Endometrium (tissue), 2 donors: ENCODE data around the gene STK11IP.

Source experiments
- FAIRE-seq: peaks from 2 replicates; lab custom pipeline; 2012; peaks lifted over from hg19 to GRCh38; lab: Jason Lieb, UNC
- donor health status: control.
- donor health status: control.

The STK11IP gene

GRCh38 chr2:219578811-219579613 lies 18.6 kb upstream of the STK11IP start:
- no peak for FAIRE-seq

DNA sequence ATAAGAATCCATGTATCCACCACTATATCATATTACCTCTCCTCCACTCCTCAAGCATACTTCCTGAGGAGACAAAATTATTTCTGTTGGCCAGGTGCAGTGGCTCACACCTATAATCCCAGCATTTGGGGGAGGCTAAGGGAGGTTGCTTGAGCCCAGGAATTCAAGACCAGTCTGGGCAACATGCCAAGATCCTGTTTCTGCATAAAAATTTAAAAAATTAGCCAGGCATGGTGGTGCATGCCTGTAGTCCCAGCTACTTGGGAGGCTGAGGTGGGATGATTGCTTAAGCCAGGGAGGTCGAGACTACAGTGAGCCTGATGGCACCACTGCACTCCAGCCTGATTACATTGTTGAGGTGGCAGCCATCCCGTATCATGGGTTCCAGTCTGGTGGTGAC lies 16.3 kb upstream of the STK11IP start:
- FAIRE-seq: no peak

DNA sequence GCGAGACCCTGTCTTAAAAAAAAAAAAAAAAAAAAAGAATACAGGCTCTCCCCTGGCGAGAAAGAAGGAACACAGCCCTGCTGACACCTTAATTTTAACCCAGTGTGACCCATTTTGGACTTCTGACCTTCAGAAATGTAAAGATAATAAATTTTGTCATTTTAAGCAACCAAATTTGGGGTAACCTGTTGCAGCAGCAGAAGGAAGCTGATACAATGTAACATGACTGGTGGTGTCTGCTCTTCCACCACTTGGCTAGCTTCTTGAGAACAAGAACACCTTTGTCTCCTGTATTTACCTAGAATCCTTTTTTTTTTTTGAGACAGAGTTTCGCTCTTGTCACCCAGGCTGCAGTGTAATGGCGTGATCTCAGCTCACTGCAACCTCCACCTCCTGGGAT lies 6.6 kb upstream of the STK11IP start:
- no peak for FAIRE-seq

DNA sequence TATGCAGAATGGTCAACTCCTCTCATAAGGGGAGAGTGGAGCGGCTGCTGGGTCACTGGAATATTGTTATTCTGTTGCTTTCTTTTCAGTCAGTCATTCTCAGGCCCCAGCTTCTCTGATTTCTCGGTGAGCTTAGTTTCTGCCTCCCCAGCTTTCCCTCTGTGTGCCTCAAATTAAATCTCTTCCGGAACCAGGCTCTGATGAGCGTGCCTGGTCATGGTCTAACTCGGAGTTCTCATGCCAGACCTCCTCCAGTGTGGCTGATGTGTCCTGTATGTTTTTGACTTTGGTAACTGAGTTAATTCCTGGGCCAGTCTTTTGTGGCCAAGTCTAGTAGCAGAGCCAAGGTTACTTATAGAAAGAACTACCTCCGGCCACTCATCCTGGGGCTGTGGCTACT lies 4.9 kb upstream of the STK11IP start:
- FAIRE-seq: no peak

- FAIRE-seq: no peak
Measured at GRCh38 chr2:219593154-219593553, 4.5 kb upstream of the STK11IP start.

- FAIRE-seq: no peak
Measured at GRCh38 chr2:219595256-219595655, 2.4 kb upstream of the STK11IP start.

DNA sequence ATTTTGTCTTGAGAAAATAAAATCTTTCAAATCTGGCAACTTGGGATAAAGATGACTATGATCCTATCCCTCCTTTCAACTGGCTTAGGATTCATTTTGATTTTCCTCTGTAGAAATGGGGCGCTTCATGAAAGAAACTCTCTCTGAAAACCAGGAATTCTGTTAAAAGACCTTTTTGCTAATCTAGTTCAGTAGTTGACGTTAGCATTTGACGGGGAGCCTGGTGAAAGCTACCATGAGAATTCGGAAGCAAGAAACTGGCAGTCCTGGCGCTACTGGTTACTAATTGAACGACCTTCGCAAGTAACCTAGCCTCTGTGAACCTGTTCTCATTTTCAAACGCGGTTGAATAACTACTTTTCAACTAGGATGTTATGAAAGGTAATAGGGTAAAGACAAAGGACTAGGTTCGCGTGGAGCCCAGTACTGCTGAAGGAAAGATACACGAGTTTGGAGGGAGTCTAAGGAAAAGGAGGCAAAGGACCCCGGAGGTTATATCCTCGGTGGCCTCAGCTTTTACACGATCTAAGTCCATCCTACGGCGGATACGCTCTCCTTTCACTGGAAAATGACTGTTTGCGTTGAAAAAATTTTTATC lies 604 bp upstream of the STK11IP start:
- FAIRE-seq: no peak

DNA sequence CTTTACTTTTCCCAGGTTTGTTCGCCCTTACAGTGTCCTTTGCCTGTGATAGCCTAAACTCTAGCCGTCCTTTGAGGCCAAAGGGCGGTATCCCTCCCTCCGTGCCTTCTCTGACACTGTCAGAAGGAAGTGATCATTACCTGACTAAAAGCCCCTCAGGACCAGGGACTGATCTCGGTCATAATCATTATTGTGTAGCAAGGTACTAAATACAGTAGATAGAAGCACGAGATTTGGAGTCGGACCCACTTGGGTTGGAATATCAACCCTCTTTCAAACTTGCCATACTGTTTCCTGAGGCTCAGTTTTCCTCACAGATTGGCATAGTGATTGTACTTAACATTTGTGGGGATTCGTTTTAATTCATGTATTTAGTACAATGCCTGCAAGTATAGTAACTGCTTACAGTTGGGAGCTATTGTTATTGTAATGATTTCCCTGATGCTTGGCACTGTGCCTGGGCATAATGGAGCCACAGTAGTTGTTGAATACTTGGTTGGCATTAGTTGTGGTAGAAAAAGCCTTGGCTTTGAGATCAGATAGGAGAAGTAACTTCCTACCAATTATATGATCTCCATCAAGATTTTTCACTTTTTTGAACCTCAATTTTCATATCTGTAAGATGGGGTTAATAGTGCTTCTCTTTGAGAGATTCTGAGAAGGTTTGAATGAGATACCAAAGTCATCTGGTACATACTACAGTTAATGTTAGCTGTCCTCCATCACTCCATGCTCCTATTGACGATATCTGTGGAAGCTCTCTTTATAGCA lies 836 bp downstream of the STK11IP start:
- no peak for FAIRE-seq

DNA sequence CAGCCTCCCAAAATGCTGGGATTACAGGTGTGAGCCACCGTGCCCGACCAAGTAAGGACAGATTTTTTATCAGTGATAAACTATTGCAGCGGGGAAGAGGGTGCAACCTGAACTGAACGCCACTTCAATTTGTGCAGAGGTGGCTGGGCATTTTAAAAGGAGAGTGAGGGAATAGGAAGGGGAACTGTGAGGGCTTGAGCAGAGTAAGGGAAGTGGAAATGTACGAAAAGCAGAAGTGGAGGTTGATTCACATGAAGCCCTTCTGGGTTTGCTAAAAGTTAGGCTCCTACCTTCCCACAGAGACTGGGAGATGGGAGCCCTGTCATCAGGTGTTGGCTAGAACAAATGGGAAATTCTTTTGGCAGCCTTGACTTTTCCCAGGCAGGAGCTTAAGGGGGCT lies 6.1 kb downstream of the STK11IP start:
- no peak for FAIRE-seq

DNA sequence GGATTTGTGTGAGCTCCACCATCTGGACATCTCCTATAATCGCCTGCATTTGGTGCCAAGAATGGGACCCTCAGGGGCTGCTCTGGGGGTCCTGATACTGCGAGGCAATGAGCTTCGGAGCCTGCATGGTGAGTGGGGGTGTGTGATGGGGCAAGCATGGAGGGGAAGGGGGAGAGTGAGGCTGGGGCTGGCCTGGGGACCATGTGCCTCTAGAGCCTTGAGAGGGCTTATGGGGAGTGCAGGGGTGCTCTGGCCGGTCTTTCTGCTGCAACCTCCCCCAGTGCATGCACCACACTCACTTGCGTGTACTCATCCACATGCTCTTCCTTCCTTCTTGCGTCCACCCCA lies 7.9 kb downstream of the STK11IP start:
- FAIRE-seq: no peak

- FAIRE-seq: no peak
Measured at GRCh38 chr2:219607931-219608330, 10.3 kb downstream of the STK11IP start.

DNA sequence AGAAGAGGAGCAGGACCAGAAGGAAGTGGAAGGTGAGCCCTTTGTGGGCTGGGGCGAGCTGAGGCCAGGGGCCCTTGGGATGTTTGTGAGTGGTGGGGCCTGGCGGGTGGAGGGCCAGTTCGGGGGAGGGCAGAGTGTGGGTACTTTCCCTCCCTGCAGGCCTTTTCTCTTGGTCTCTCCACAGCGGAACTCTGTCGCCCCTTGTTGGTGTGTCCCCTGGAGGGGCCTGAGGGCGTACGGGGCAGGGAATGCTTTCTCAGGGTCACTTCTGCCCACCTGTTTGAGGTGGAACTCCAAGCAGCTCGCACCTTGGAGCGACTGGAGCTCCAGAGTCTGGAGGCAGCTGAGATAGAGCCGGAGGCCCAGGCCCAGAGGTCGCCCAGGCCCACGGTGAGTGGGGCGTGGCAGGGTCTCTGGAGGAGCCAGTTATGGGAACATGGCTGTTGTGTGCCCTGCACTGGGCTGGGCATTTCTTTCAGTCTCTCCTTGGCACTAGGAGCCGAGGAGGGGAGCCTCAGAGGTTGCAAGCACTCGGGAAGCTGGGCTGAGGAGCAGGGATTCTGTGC lies 10.8 kb downstream of the STK11IP start:
- no peak for FAIRE-seq

DNA sequence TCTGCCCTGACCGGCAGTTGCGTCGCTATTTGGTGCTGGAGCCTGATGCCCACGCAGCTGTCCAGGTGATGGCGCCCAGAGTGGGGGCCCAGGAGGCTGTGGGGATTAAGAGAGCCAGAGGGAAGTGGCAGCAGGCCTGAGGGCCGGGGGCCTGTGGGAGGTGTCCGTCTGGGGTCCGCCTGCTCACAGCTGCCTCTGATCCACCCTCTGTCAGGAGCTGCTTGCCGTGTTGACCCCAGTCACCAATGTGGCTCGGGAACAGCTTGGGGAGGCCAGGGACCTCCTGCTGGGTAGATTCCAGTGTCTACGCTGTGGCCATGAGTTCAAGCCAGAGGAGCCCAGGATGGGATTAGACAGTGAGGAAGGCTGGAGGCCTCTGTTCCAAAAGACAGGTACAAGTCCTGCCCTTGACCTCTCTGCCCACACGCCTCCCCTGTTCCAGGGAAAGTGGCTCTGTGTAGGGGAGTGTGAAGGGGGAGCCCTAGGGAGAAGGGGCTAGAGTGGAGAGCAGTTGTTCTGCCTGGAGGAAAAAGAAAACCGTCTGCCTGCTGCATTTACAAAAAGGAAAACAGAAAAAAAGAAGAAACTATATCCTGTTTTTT lies 11.6 kb downstream of the STK11IP start:
- FAIRE-seq: no peak

DNA sequence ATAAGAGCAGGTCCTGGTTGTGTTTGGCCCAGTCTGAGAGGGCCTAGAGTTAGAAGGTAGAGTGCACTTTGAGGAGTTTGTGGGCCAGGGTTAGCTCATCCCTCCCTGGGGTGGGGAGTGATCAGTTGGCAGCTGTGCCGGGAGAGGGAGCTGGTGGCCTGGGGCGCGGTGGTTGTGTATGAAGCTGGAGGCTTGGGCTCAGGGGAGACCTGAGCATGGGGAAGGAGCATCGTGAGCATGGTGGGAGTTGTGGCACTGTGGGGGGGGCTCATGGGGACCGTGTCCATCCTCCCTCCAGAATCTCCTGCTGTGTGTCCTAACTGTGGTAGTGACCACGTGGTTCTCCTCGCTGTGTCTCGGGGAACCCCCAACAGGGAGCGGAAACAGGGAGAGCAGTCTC lies 13.6 kb downstream of the STK11IP start:
- no peak for FAIRE-seq

DNA sequence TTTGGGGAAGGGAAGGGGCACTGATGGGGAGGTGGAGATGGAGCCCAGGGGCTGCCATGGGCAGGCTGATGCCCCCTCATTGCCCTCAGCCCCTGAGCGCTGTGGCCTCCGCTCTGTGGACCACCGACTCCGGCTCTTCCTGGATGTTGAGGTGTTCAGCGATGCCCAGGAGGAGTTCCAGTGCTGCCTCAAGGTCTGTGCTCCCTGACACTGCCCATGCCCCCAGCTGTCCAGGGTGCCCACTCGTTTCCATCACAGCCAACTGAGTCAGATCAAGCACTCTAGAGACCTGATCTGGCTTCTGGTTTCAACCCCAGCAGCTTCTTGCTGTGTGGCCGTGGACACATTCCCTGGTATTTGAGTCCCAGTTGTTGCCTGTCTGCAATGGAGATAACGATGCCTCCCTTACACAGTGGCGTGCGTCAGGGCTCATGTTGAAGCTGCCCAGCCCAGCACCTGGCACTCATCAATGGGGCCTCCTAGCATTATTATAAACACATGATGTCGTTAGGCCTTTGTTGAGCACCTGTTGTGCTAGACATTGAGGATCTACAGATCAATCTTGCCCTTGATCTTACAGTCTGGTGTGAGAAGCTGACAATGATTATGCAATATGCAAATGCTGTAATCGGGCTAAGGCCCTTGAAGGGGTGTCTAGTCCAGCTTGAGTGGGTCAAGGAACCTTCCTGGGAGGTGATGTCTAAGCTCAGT lies 14.4 kb downstream of the STK11IP start:
- no peak for FAIRE-seq

DNA sequence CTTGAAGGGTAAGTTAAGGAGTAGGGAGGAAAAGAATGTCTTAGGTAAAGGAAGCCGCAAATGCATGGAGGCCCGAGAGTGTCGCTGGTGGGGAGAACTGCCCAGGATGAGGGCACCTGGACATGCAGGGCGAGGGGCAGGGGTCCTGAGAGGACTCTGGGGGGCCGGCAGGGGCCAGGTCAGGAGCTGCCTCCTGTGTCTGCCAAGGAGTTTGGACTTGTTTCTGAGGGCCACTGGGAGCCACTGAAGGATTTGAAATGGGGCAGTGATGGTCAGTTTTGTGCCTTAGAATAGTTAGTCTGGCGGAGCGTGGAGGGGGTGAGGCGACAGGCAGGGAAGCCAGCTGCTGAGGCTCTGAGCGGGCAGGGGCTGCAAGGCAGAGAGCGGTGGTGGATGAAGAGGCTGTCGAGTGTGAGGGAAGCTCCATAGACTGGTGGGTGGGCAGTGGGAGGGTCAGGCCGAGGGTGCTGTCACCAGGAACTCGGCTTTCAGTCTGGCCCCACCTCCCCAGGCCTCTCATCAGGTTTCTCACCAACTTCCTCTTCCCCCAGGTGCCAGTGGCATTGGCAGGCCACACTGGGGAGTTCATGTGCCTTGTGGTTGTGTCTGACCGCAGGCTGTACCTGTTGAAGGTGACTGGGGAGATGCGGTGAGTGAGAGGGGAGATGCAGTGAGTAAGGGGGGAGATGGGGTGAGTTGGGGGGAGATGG lies 15.1 kb downstream of the STK11IP start:
- FAIRE-seq: no peak

- no peak for FAIRE-seq
Measured at GRCh38 chr2:219613461-219614070, 15.9 kb downstream of the STK11IP start.

DNA sequence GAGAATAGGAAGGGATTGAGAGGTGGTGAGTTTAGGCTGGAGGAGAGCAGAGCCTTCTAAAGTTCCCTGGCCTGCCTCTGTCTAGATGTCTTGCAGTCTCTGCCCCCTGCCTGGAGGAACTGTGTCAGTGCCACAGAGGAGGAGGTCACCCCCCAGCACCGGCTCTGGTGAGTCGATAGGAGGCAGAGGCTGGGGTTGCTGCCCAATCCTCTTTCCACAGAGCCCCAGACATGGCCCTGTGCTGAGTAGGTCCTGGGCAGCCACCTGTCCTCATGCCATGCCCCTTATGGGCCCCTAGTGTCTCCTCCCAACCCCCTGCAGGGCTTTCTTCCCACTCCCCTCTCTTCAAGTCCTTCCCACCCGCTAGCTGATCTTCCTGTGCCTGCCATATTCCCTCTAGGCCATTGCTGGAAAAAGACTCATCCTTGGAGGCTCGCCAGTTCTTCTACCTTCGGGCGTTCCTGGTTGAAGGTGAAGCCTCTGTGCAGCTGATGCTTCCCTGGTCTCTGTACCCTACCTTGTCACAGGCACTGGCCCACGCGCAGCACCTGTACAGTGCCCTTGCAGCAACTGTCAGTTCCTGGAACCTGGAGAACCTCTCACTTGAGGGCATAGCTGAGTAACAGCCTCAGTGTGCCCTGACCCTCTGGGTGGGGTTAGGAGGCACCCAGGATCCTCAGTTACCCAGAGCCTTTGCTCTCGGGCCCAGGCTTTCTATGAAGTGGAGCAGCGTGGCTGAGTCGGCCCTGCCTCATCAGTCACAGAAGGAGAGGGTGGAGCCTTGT lies 16.6 kb downstream of the STK11IP start:
- FAIRE-seq: no peak

DNA sequence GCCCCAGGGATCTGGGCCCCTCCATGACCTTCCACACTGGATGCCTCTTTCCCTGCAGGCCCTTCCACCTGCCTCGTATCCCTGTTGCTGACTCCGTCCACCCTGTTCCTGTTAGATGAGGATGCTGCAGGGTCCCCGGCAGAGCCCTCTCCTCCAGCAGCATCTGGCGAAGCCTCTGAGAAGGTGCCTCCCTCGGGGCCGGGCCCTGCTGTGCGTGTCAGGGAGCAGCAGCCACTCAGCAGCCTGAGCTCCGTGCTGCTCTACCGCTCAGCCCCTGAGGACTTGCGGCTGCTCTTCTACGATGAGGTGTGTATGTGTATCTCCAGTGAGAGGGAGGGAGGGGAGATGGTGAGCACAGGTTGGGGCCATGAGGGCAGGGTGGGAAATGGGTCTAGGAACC lies 17.4 kb downstream of the STK11IP start:
- no peak for FAIRE-seq

DNA sequence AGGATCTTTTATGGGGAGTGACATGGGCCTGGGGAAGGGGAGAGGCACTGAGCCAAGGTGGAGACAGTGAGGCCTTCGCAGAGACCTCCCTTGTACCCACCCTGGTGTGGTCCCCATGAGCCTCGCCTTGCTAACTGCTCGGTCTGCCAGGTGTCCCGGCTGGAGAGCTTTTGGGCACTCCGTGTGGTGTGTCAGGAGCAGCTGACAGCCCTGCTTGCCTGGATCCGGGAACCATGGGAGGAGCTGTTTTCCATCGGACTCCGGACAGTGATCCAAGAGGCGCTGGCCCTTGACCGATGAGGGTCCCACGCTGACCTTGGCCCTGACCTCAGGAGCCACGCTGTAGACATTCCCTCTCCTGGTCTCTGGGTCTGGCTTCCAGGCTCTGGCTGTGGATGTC lies 18.2 kb downstream of the STK11IP start:
- no peak for FAIRE-seq
